Measurements from ENCODE around the gene ZNF425.
A peak's percentile ranks its signal among the peaks of the same experiment; 100 is the strongest.
"Not testable (repeated sequence)": the region's sequence is repeated elsewhere in the genome, so short reads cannot be mapped to it uniquely, and the experiment has no call there.

ZNF425 gene

GRCh38 chr7:149145031-149145845, 19.1 kb upstream of the ZNF425 start:
- DNase-seq (ENCODE audit: low spot score in 2 of 2): no peak

GRCh38 chr7:149144436-149144922, 18.4 kb upstream of the ZNF425 start:
- not testable (repeated sequence) for DNase-seq (ENCODE audit: low spot score in 2 of 2); H3K9me3 Mint-ChIP-seq; ATAC-seq; H3K27ac Mint-ChIP-seq; H3K4me3 Mint-ChIP-seq
- Mint-ChIP-seq H3K36me3 (peaks cover 21% of the 10 kb centered on the region), H3K4me1 (peaks cover 16% of the 10 kb centered on the region)

More at GRCh38 chr7:149145031-149145845, 19.1 kb upstream of the ZNF425 start:
- Mint-ChIP-seq H3K27ac (no peak overlapping the region), H3K4me3 (peak overlapping the region; percentile 84), H3K4me1 (peaks cover 16% of the 10 kb centered on the region), H3K36me3 (peaks cover 21% of the 10 kb centered on the region), H3K9me3 (no peaks in the 10 kb centered on the region)
- ATAC-seq: no peak

GRCh38 chr7:149141893-149142292, 15.8 kb upstream of the ZNF425 start:
- Mint-ChIP-seq H3K36me3 (peaks cover 19% of the 10 kb centered on the region), H3K4me3 (no peak overlapping the region), H3K4me1 (peaks cover 12% of the 10 kb centered on the region), H3K27ac (no peak overlapping the region), H3K9me3 (no peaks in the 10 kb centered on the region)
- ATAC-seq: no peak
- no peak for DNase-seq (ENCODE audit: low spot score in 2 of 2)

GRCh38 chr7:149140831-149141230, 14.7 kb upstream of the ZNF425 start:
- Mint-ChIP-seq H3K4me1 (peaks cover 9% of the 10 kb centered on the region), H3K27ac (no peak overlapping the region), H3K4me3 (no peak overlapping the region), H3K36me3 (peaks cover 14% of the 10 kb centered on the region), H3K9me3 (no peaks in the 10 kb centered on the region)
- ATAC-seq: no peak
- DNase-seq (ENCODE audit: low spot score in 2 of 2): no peak

GRCh38 chr7:149136118-149136517, 10.0 kb upstream of the ZNF425 start:
- Mint-ChIP-seq H3K4me3 (no peak overlapping the region), H3K36me3 (peaks cover 53% of the 10 kb centered on the region), H3K9me3 (no peaks in the 10 kb centered on the region), H3K27ac (no peak overlapping the region), H3K4me1 (no peaks in the 10 kb centered on the region)
- DNase-seq (ENCODE audit: low spot score in 2 of 2) (no peak), ATAC-seq (no peak)

- H3K4me1 Mint-ChIP-seq: peaks cover 4% of the 10 kb centered on the region
- H3K27ac Mint-ChIP-seq: no peak overlapping the region
- no peak for ATAC-seq
- DNase-seq (ENCODE audit: low spot score in 2 of 2): no peak
- peaks cover 4% of the 10 kb centered on the region for H3K9me3 Mint-ChIP-seq
- no peak overlapping the region for H3K4me3 Mint-ChIP-seq
- H3K36me3 Mint-ChIP-seq: peaks cover 82% of the 10 kb centered on the region
Observed at GRCh38 chr7:149133028-149133710, 7.0 kb upstream of the ZNF425 start.

- no peak overlapping the region for H3K27ac Mint-ChIP-seq
- peaks cover 4% of the 10 kb centered on the region for H3K9me3 Mint-ChIP-seq
- H3K36me3 Mint-ChIP-seq: peaks cover 93% of the 10 kb centered on the region
- ATAC-seq: no peak
- H3K4me3 Mint-ChIP-seq: no peak overlapping the region
- DNase-seq (ENCODE audit: low spot score in 2 of 2): no peak
- peaks cover 17% of the 10 kb centered on the region for H3K4me1 Mint-ChIP-seq
Observed at GRCh38 chr7:149130572-149131198, 4.6 kb upstream of the ZNF425 start.

- Mint-ChIP-seq H3K9me3 (peaks cover 4% of the 10 kb centered on the region), H3K36me3 (peaks cover 75% of the 10 kb centered on the region), H3K4me1 (peaks cover 33% of the 10 kb centered on the region), H3K27ac (peak overlapping the region; percentile 99), H3K4me3 (peak overlapping the region; percentile 97)
- DNase-seq (ENCODE audit: low spot score in 2 of 2): peak; percentile 64 to 91
- peak; percentile 74 for ATAC-seq
Observed at GRCh38 chr7:149126662-149127266, 640 bp upstream of the ZNF425 start.

GRCh38 chr7:149125189-149125862, 798 bp downstream of the ZNF425 start:
- Mint-ChIP-seq H3K4me1 (peaks cover 33% of the 10 kb centered on the region), H3K36me3 (peaks cover 61% of the 10 kb centered on the region), H3K27ac (peak overlapping the region; percentile 99), H3K9me3 (no peaks in the 10 kb centered on the region), H3K4me3 (peak overlapping the region; percentile 97)
- ATAC-seq (no peak), DNase-seq (ENCODE audit: low spot score in 2 of 2) (no peak)

GRCh38 chr7:149109969-149110368, 16.2 kb downstream of the ZNF425 start:
- no peak overlapping the region for H3K4me3 Mint-ChIP-seq
- H3K9me3 Mint-ChIP-seq: no peaks in the 10 kb centered on the region
- no peaks in the 10 kb centered on the region for H3K4me1 Mint-ChIP-seq
- no peak for ATAC-seq
- no peak for DNase-seq (ENCODE audit: low spot score in 2 of 2)
- H3K36me3 Mint-ChIP-seq: no peaks in the 10 kb centered on the region
- no peak overlapping the region for H3K27ac Mint-ChIP-seq

GRCh38 chr7:149104749-149105148, 21.4 kb downstream of the ZNF425 start:
- no peak overlapping the region for H3K4me3 Mint-ChIP-seq
- no peaks in the 10 kb centered on the region for H3K36me3 Mint-ChIP-seq
- DNase-seq (ENCODE audit: low spot score in 2 of 2): no peak
- H3K27ac Mint-ChIP-seq: no peak overlapping the region
- H3K4me1 Mint-ChIP-seq: peaks cover 8% of the 10 kb centered on the region
- no peaks in the 10 kb centered on the region for H3K9me3 Mint-ChIP-seq
- ATAC-seq: no peak

GRCh38 chr7:149104214-149104613, 21.9 kb downstream of the ZNF425 start:
- no peaks in the 10 kb centered on the region for H3K36me3 Mint-ChIP-seq
- no peak for DNase-seq (ENCODE audit: low spot score in 2 of 2)
- no peak overlapping the region for H3K4me3 Mint-ChIP-seq
- H3K4me1 Mint-ChIP-seq: peaks cover 8% of the 10 kb centered on the region
- no peak for ATAC-seq
- H3K27ac Mint-ChIP-seq: no peak overlapping the region
- no peaks in the 10 kb centered on the region for H3K9me3 Mint-ChIP-seq

- Mint-ChIP-seq H3K4me3 (no peak overlapping the region), H3K9me3 (no peaks in the 10 kb centered on the region), H3K4me1 (peaks cover 8% of the 10 kb centered on the region), H3K36me3 (no peaks in the 10 kb centered on the region), H3K27ac (no peak overlapping the region)
- DNase-seq (ENCODE audit: low spot score in 2 of 2): no peak
- ATAC-seq: no peak
Observed at GRCh38 chr7:149103424-149103823, 22.7 kb downstream of the ZNF425 start.

- H3K4me3 Mint-ChIP-seq: no peak overlapping the region
Observed at GRCh38 chr7:149102666-149103065, 23.5 kb downstream of the ZNF425 start.

GRCh38 chr7:149100821-149101220, 25.3 kb downstream of the ZNF425 start:
- Mint-ChIP-seq H3K36me3 (no peaks in the 10 kb centered on the region), H3K4me3 (no peak overlapping the region), H3K9me3 (no peaks in the 10 kb centered on the region), H3K27ac (no peak overlapping the region), H3K4me1 (peaks cover 8% of the 10 kb centered on the region)
- no peak for DNase-seq (ENCODE audit: low spot score in 2 of 2)
- no peak for ATAC-seq

More at GRCh38 chr7:149102666-149103065, 23.5 kb downstream of the ZNF425 start:
- ATAC-seq (no peak), DNase-seq (ENCODE audit: low spot score in 2 of 2) (no peak)
- H3K9me3 Mint-ChIP-seq: no peaks in the 10 kb centered on the region
- peaks cover 8% of the 10 kb centered on the region for H3K4me1 Mint-ChIP-seq
- H3K36me3 Mint-ChIP-seq: no peaks in the 10 kb centered on the region
- peak overlapping the region; percentile 40 for H3K27ac Mint-ChIP-seq
